NCI-H82 treated with DMSO at 0.1 percent for 48 hours (cell line): ENCODE data around the gene NIPAL3.
"Not testable (repeated sequence)": the region's sequence is repeated elsewhere in the genome, so short reads cannot be mapped to it uniquely, and the experiment has no call there.

ENCODE experiments used
- DNase-seq: peaks from one replicate; lab custom pipeline; 2025; ENCODE audit not compliant: unreplicated experiment; lab: John Stamatoyannopoulos, UW

The NIPAL3 gene

GRCh38 chr1:24421502-24421901, 5.9 kb downstream of the NIPAL3 start:
- DNase-seq: no peak

- DNase-seq: no peak
Measured at GRCh38 chr1:24424207-24424606, 8.6 kb downstream of the NIPAL3 start.

- no peak for DNase-seq
Measured at GRCh38 chr1:24424990-24425389, 9.4 kb downstream of the NIPAL3 start.

- no peak for DNase-seq
Measured at GRCh38 chr1:24425441-24425840, 9.8 kb downstream of the NIPAL3 start.

GRCh38 chr1:24425922-24426321, 10.3 kb downstream of the NIPAL3 start:
- DNase-seq: no peak

- DNase-seq: no peak
Measured at GRCh38 chr1:24426744-24427544, 11.3 kb downstream of the NIPAL3 start.

GRCh38 chr1:24427545-24427862, 11.9 kb downstream of the NIPAL3 start:
- no peak for DNase-seq

GRCh38 chr1:24435782-24436365, 20.3 kb downstream of the NIPAL3 start:
- DNase-seq: no peak

GRCh38 chr1:24437631-24438396, 22.2 kb downstream of the NIPAL3 start:
- DNase-seq: no peak

GRCh38 chr1:24438423-24438901, 22.9 kb downstream of the NIPAL3 start:
- DNase-seq: peak; percentile 74

GRCh38 chr1:24440436-24440835, 24.8 kb downstream of the NIPAL3 start:
- DNase-seq: peak; percentile 54

- no peak for DNase-seq
Measured at GRCh38 chr1:24441480-24441879, 25.9 kb downstream of the NIPAL3 start.

- DNase-seq: no peak
Measured at GRCh38 chr1:24441996-24442668, 26.5 kb downstream of the NIPAL3 start.

- no peak for DNase-seq
Measured at GRCh38 chr1:24442764-24443163, 27.2 kb downstream of the NIPAL3 start.

GRCh38 chr1:24443241-24443656, 27.6 kb downstream of the NIPAL3 start:
- DNase-seq: peak; percentile 18

- not testable (repeated sequence) for DNase-seq
Measured at GRCh38 chr1:24446446-24446845, 30.8 kb downstream of the NIPAL3 start.

GRCh38 chr1:24450316-24450715, 34.7 kb downstream of the NIPAL3 start:
- DNase-seq: no peak

- DNase-seq: no peak
Measured at GRCh38 chr1:24450857-24451397, 35.3 kb downstream of the NIPAL3 start.

- no peak for DNase-seq
Measured at GRCh38 chr1:24451746-24452145, 36.1 kb downstream of the NIPAL3 start.

- DNase-seq: no peak
Measured at GRCh38 chr1:24452922-24453485, 37.4 kb downstream of the NIPAL3 start.

- DNase-seq: no peak
Measured at GRCh38 chr1:24454673-24455072, 39.1 kb downstream of the NIPAL3 start.
